Endothelial cell of hepatic sinusoid (primary cell): ENCODE data around the gene LAIR2.

Experiments used
- in situ Hi-C: cut with HindIII; loops from 2 replicates; pipeline ENCODE4 v1.10.0; 2017; ENCODE audit warnings: low sequenced_read_pairs

Gene LAIR2

GRCh38 chr19:54502518-54503048, at the start of gene LAIR2:
LAIR2 (plus strand) TSS chr19:54502831; CDS start chr19:54502919, 88 bp downstream.
- in situ Hi-C loops: no loop called here

- in situ Hi-C loops: no loop called here
Observed at GRCh38 chr19:54453921-54454780, 48.5 kb upstream of the LAIR2 start.

- in situ Hi-C loops: no loop called here
Observed at GRCh38 chr19:54454781-54455675, 47.6 kb upstream of the LAIR2 start.

GRCh38 chr19:54455786-54456422, 46.7 kb upstream of the LAIR2 start:
- in situ Hi-C loops: no loop called here

GRCh38 chr19:54456423-54457373, 45.9 kb upstream of the LAIR2 start:
- in situ Hi-C loops: no loop called here

GRCh38 chr19:54457773-54458647, 44.6 kb upstream of the LAIR2 start:
- in situ Hi-C loops: no loop called here

- in situ Hi-C loops: no loop called here
Observed at GRCh38 chr19:54458648-54459281, 43.9 kb upstream of the LAIR2 start.

GRCh38 chr19:54459282-54460229, 43.1 kb upstream of the LAIR2 start:
- in situ Hi-C loops: no loop called here

- in situ Hi-C loops: no loop called here
Observed at GRCh38 chr19:54460230-54461005, 42.2 kb upstream of the LAIR2 start.

GRCh38 chr19:54461210-54461609, 41.4 kb upstream of the LAIR2 start:
- in situ Hi-C loops: no loop called here

- in situ Hi-C loops: no loop called here
Observed at GRCh38 chr19:54461613-54462012, 41.0 kb upstream of the LAIR2 start.

GRCh38 chr19:54462047-54462654, 40.5 kb upstream of the LAIR2 start:
- in situ Hi-C loops: no loop called here

- in situ Hi-C loops: no loop called here
Observed at GRCh38 chr19:54462655-54463530, 39.7 kb upstream of the LAIR2 start.

GRCh38 chr19:54463531-54464043, 39.0 kb upstream of the LAIR2 start, which contains the start of gene LENG9:
LENG9 (minus strand) TSS chr19:54463778; CDS start chr19:54463526, 252 bp downstream.
- in situ Hi-C loops: no loop called here
